ENCODE results near the gene MACROH2A1.
"Not testable (repeated sequence)": the region's sequence is repeated elsewhere in the genome, so short reads cannot be mapped to it uniquely, and the experiment has no call there.

Gene MACROH2A1

DNA sequence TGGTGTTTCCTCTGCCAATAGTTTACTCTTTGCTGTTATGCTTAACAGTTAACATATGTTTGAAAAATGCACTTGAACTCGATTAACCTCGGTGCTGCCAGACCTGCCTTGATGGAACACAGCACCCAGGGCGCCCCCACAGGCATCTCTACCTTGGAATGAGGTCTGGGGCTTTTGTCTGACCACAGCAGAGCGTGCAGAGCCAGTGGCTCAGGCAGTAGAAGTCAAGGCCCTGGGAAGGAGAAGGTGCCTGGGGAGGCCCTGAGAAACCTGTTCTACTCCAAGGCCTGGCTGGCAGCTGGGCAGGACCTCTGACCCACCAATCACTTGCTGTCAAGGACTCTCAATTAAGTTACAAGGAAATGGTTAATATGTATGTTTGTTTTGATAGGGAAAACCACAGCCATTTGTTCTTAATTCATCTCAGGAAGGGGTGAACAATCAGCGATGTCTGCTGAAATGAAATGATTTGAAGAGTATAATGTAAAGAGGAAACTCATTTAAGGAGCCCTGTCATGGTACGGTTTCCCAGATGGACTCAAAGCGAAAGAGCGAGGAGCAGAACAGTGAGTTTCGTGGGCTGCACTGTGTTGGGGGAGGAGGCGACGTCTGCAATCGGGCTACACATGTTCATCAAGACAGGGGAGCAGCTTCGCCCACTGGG, 21.9 kb downstream of the MACROH2A1 start:
- no peak for DNase-seq

DNA sequence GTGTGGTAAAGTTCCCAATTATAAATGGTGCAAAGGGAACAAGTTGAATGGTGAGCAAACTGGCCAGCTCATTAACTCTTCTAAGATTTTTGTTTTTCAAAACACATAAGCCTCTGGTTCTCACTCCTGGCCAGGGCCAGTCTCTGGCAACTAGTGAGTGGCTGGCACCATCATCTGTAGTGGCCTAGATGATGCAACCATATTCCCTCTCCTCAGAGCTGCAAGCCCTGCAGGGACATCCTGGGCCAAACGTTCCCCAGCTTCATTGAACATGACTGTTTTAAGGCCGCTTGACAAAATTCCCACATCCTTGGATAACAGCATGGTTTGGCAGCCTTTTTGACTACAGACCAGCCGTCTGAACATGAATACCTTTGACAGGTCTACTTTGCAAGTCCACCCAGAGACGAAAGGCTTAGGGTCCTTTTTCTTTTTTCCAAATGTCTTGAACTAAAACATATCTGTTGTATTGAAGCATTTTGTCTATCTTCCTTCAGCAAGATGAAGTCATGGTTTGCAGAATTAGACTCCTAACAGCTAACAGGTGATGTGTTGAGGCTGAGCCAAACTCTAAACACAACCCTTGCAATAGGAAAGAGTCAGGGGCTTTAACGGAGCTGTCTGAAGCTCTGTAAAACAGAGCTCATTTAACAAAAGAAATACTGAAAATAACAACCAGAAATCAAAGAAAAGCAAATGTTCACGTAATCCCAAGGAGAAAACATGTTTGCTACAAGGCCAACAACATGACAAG, 23.8 kb downstream of the MACROH2A1 start:
- no peak for DNase-seq

DNA sequence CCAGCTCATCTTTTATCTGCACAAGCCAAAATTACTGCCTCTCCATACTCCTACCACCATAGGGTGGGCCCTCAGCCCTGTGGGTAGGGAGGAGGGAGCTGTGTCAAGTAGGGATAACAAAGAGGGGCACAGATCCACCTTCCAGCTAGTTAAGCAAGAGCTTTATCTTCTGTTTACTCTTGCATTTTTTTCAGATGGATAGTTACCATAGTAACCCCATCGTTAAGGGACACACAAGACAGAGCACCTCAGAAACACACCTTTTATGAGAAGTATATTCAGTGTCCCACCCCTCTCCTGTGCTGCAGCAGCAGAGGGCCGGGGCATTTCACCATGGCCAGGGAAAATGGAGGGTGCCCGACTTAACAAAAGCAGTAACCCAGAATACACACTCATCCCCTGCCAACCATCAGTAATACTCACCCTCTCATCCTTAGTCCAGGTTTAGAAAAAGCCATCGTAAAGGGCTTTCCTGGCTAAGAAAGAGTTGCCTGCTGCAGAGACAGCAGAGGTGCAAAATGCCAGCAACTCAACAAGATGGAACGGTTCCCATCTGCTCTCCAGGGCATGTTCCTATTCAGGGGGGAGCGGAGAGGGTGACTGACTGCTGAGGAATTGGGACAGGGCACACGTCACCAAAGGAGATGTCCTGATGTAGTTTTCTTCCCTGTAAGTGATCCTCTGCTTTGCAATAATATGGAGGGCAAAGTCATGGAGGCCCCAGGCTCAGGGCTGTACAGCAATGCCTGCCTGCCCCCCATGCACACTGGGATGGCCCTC, 25.1 kb downstream of the MACROH2A1 start:
- no peak for DNase-seq

DNA sequence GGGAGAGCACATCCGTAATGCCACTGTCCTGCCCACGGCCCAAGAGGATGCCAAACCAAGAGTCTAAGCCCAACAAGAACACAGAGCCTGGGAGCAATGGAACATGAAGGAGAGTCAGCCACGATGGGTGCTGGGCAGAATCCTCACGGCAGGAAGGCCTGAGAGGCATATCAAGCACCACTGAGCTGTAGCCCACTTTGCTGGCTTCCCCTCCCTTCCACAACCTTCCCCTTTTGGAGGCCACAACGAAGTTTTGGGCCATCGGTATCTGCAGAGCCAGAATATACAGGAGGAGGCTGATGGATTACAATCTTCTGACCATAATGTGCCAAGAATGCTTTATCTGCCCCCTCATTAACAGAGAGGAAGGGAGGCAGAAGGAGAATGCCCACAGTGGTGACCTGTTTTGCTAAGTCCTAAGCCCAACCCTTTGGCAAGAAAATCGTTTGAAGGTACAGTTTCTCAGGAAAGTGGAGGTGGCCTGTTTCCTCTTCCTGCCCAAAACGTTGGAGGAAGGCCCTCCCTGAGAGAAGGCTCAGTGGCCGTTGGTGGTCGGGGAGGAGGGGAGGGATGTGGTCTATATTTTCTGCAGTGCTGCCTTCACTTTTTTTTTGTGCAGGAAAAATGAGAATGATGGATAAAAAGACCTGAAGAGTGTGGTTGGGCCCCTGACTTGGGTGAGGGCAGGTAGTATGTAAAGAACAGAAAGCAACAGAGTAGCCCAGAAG, 26.2 kb downstream of the MACROH2A1 start:
- DNase-seq: no peak

DNA sequence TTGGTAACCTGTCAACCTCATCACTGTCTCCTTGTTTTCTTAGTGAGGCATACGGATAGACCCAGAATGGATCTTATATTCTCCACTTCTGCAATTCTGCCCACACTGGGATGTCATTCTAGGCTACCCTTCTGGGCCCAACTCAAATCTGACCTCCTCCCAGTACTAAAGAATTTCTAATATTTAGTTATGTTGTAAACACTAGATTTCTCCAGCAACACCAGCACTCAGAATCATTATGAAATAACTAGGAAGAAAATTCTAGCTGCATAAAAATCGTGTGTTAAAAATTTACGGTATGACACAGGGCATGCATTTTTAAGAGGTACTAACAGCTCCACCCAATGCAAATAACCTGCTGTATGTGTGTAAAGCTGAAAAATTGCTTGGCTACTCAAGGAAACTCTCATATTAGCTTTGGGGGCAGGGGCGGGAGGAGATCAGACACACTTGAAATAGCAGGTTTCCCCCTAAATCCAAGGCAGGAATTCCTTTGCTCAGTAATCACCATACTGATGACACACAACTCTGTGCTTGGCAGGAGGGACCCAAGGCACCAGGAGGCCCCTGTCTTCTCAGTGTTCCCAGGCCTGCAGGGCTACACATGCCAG, 27.3 kb downstream of the MACROH2A1 start:
- DNase-seq: no peak

DNA sequence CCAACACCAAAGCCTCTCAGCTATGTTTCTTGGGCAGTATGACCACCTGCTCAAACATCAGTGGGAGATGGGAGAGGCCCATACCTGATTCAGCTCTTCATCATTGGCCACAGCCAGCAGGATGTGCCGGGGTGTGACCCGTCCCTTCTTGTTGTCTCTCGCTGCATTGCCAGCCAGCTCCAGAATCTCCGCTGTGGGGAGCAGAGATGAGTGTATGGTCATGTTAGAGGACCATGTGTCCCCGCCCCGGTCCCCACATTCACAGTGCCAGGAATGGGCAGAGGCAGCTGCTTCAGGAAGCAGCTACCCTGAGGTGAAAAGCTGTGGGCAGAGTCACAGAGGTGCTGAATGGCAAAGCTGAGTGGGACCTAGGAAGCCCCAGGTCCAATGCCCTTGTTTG, 29.1 kb downstream of the MACROH2A1 start:
- DNase-seq: no peak

DNA sequence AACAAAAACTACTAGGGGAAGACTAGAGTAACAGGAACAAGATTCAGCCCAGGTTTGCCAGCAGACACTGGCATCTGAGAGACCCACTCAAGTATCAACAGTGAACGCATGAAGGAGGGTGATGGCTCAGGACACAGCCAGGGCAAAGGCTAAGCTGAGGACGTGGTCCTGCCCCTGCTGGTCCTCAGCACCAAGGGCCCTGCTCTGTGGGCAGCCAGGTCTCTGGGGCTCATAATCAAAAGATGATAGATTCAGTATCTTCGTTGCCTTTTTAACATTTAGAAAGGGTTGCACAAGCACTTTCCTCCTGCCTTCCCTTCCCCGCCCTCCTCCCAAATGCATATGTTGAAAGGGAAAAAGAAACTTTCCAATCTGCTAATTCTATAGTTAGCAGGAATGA, 31.5 kb downstream of the MACROH2A1 start:
- no peak for DNase-seq

DNA sequence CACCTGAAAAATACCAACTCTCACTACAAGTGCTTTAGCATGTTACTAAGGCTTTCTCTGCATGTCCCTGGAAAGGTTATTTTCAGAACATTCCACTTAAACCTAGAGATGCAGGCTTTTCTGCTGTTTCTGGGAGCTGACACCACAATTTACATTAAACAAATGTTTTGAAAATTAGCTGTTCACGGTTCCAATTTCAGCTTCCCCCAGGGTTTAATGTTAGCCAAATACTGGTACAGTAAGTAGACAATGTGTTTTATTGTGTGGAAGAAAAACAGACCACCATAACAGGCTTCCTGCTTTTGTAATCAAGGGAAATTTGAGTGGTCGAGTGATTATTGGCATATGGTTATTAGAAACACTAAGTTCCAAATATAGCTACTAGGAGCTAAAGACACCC, 32.0 kb downstream of the MACROH2A1 start:
- DNase-seq: no peak

DNA sequence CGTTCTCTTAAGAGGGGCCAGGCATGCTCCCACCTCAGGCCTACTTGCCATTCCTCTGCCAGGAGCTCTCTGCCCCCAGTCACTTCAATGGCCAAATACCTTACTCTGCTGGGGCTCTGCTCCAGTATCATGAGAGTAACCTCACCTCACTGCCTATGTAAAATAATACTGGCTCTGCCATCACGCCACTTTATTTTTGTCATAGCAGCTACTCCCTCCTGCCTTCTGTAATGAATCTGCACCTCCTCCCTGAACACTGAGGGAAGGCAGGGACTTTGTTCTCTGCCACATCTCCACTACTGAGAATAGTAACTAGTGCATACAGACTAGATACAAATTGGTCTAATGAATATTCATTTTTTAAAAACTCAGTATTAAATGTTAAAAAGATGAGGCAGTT, 33.8 kb downstream of the MACROH2A1 start:
- DNase-seq: no peak

DNA sequence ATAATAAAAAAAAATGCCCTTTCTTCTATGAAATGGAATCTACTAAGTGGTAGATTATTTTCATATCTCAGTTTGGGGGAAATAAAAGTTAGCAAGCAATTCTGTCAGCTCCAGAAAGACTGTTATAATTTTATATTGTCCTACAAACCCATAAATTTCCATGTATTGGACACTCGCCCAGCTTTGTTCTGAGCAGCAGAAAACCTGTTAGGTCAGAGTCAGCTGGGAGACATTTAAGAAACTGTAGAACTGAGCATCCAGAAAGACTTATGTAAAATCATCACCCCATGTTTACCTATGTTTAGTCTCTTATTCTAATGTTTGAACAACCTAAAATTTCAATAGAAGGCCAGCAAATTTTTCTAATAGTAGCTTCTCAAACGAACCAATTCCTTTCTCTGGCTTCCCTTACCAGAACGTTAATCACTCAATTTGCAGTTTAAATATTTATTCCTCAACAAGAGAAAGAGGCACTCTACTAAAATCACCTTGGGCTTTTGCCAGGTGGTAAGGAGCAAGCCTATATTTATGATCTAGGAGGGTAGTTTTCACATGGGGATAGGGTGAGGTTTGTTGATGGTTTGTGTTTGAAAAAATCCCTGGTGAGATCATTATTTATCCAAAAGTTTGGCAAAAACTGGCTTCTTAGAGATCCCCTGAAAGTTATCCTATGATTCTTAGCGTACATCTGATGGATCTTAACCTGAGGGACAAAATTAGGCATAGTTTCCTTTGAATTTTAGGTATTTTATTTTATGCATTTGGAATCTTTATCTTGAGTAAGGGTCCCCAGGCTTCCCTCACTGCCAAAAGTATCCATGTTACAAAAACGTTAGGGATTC, 34.4 kb downstream of the MACROH2A1 start:
- DNase-seq: no peak

DNA sequence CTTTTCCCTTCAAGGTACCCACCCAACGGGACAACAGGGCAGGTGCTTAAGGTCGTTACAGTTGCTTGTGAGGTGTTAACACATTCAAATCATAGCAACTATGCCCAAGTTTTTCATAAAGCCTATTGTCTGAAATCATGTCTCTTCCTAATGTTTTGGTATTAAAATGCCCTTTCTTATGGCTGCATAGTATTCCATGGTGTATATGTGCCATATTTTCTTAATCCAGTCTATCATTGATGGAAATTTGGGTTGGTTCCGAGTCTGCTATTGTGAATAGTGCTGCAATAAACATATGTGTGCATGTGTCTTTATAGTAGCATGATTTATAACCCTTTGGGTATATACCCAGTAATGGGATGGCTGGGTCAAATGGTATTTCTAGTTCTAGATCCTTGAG, 35.7 kb downstream of the MACROH2A1 start:
- not testable (repeated sequence) for DNase-seq

DNA sequence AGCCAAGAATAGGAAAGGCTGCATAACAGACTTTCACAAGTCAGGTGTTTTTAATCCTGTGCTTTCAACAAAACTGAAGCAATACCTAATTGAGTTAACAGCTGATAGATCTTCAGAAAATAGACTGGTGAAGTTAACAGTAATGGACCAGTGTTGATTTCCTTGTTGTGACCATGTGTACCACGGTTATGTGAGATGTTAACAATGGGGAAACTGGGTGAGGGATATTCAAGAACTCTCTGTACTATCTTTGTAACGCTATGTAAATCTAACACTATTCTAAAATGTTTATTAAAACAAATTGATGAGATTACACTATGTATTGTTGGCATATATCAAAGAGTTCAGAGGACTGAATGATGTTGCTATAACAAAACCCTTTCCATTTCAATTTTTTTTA, 36.9 kb downstream of the MACROH2A1 start:
- DNase-seq: no peak

DNA sequence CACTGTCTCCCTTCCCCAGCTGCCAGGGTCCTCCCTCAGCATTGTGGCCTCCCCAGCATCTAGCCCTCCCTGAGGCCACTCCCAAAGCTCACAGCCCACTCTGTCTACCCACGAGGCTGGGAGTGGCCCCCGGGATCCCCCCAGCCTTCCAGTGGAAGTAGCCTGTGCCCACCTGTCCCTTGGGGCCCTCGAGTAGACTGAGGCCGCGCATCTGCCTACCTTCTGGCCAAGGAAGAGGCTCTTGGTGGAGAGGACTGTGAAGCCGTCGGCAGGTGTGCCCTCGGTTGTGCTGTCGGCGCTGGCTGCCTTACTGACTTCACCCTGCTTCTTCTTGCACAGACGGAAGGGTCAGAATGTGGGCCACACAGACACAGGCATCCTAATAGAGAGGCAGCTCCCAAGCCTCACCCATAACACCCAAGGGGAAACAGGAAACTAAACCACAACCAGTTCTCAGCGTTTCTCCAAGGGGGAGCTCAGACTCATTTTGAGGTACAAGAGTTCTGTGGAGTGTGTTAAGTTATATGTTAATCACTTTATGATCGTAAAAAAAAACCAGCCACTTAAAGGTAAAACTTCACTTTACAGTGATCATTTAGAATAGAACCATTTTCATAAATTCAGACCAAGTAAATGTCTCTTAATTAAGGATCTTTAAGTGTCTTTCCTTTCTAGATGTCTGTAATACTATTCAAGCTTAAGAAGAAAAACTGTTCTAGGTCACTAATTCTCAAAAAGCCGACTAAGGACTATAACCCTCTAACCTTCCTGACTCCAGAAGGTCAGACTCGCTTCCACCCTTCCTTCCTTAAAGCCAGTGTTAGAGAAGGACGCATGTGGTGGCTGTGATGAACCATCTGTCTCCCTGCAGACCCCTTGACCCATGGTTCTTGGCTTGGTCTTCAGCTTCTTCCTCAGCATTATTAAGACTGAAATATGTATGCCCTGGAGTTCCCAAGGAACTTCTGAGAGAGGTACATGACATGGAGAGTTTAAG, 38.5 kb downstream of the MACROH2A1 start:
- DNase-seq: no peak

DNA sequence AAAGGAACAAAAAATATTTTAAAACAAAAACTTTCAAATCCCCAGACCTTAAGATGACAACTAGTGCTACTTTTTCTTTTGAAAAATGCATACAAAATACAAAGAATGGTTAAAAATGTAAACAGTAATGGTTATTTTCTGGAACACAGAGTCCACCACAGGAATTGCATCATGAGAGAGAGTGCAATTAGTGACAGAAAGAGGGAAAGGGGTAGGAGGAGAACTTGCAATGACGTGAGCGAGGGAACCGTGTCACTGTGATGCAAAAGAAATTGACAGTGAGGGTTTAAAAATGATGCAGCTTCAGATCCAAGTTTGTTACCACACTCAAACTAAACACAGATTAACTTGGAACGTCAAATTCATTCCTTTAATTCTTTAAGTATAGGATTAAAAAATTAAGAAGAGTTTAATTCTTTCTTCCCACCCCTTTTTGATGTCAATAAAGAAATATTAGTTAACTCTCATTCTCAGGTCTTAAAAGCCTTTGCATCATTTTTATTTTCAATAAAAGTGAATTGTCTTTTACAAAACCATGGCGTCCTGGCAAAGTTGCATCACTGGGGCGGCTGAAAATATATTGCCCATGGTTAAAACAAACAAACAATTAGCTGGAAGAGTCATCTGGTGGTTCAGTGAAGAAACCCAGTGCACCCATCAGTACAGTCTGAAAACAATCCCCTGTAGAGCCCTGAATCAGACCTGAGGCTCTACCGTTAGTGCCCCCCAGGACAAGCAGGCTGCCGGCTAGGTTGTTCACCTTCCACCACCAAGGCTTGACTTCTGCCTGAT, 39.5 kb downstream of the MACROH2A1 start:
- DNase-seq: no peak

DNA sequence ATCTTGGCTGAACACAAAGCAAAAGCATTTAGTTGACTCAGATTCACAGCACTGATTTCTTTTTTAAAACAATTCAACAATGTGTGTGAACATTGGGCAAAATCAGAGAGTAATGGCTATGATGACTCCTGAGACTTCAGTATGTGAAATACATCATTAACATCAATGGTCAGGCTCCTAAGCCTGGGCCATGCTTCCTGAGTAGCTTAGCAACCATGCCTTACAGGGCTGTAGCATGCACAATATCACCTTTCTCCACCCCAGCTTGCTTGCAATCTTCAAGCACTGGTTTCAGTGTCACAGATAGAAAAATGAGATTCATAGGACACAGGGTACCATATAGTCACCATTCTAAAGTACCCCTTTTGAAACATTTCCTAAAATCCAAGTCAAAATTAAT, 41.3 kb downstream of the MACROH2A1 start:
- DNase-seq: no peak

DNA sequence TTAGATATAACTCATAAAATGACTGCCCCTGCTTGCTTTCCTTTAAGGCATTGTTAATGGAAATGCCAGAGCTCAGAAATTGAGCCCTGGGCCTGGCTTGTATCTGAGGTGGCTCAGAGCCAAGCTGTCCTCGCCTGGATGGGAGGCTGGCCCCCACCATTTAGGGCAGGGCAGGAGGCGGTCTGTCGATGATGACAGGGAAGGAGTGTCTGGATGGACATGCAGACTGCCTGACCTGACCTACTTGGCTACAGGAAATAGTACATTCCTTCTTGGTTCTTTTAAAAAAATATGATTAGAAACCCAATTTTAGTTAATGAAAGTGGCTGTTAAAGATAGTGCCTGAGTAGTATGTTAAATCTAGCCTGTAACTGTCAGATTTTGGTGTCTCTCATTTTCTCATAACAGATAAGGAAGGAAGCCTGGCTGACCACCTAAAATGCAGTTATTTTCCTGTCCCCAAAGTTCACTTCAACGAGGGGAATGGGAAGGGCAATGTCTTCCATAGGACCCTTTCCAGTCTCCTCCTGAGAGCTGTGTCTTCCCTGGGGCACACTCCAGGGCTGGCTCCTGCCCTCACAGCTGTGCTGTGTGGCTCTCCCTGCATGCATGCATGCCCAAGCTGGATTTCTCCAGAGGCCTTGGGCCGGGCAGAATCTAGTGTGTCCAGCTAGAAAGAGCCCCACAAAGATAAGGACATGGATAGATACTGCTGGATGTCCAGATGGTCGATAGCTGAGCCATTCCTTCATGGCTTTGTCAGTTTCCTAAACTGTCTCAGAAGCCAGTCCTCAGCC, 42.3 kb downstream of the MACROH2A1 start:
- DNase-seq: peak; percentile 74

DNA sequence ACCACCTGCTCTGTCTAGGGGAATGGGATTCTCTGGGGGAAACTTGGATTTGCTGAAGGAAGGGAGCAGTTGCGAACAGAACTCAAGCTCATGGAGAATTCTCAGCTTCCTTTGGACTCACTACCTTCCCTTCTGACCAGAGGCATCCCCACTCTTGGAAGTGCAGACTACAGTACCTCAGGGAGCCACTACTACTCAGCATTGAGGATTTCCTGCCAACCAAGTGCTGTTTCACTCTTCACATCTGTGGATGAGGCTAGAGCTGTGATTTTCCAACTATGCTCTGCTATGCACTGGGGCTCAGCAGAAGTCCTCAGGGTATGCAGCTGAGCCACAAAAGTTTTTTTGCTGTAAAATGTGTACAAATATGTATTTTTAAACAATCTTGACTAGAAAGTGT, 43.9 kb downstream of the MACROH2A1 start:
- DNase-seq: peak; percentile 55

DNA sequence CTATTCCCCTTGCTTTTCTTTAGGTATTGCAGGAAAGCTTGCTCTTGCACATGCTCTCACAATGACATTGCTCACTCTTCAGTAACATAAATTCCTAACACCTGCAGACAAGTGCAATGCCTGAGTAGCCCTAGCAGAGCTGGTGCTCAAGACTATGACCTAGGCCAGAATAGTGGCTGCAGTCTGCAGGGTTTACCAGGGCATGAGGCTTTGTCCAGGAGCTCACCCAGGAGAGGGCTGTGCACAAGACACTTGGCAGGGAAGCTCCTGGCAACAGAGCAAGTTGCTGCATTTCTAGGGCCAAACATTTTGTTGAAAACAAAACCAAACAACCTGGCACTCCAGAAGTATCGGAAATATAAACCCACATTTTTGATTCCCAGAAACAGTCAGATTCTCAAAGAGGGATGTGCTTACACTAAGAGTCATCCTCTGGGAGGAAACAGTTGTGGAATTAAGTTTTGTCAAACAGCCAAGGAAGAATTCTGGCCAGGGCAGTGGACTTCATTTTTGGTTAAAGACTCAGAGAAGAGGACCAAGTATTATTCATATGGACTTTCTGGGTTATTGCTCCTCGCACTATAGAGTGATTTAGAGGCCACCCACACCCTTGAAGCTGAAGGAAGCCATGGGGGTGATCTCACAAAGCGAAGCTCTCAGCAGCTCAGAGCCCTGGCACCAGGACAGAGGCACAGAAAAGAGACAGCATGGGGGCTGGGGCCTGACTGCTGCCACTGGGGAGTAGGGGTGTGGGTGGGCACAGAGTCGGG, 44.9 kb downstream of the MACROH2A1 start:
- DNase-seq: peak; percentile 49

All from right hindlimb (tissue), 1 donor.